AG10803 (cell line): ENCODE measurements around the gene ETAA1.

Experiments used
- DNase-seq: peaks from one replicate; pipeline ENCODE4 v3.0.0; 2010; ENCODE audit warnings: low read depth
- H3K4me3 ChIP-seq: 2 replicates; pipeline ENCODE4 v1.5.1; 2011; ENCODE audit warnings: mild to moderate bottlenecking, low read length, control low read depth
- TF ChIP-seq, protein P1 (sequence below): conservative IDR thresholded peaks from 2 replicates; pipeline ENCODE4 v1.5.1; 2011; ENCODE audit warnings: mild to moderate bottlenecking, low read length, control low read depth, inconsistent platforms

ETAA1 gene

GRCh38 chr2:67453310-67453709, 56.2 kb downstream of the ETAA1 start:
- DNase-seq, result no peak
- TF ChIP-seq, protein P1, sequence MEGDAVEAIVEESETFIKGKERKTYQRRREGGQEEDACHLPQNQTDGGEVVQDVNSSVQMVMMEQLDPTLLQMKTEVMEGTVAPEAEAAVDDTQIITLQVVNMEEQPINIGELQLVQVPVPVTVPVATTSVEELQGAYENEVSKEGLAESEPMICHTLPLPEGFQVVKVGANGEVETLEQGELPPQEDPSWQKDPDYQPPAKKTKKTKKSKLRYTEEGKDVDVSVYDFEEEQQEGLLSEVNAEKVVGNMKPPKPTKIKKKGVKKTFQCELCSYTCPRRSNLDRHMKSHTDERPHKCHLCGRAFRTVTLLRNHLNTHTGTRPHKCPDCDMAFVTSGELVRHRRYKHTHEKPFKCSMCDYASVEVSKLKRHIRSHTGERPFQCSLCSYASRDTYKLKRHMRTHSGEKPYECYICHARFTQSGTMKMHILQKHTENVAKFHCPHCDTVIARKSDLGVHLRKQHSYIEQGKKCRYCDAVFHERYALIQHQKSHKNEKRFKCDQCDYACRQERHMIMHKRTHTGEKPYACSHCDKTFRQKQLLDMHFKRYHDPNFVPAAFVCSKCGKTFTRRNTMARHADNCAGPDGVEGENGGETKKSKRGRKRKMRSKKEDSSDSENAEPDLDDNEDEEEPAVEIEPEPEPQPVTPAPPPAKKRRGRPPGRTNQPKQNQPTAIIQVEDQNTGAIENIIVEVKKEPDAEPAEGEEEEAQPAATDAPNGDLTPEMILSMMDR, result no peak
- H3K4me3 ChIP-seq, result no peak overlapping the region

DNA sequence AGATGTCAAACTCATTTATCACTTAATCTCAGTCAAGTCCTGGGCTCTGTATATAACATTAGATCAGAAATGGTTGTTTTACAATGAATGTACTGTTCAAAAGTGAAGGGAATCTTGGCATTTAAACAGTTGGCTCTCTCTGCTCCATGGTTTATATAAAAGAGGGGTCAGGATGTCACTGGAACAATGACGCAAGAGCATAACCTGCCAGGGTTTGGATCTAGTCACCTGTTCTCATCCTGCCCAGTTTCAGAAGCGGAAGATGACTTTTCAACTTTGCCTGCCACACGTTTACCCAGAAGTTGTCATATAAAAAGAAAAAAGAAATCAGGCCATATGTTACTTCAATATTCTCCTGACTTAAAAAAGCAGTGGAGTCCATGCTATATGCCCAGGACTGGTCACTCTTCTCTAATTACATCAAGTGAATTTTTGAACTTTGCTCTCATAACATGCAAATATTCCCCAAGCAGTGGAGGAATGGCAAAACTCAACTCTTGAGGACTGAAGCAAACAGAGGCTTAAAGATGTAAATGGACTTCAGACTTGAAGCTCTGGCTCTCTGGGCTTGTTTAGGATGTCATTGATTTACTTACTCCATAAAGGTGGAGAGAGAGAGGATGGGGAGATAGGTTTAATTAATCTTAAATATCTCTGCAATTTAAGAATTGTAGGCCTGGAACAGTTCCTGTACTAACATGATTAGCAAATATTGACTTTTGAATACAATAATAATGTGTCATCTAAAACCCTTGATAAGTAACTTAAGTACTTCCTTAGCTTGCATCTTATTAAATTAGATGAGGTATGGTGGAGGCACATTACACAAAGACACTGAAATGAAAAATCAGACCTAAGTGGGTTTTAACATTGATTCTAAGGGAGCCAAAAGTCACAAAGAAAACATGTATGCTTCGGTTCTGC, 58.3 kb downstream of the ETAA1 start:
- TF ChIP-seq, protein P1, result no peak
- no peak overlapping the region for H3K4me3 ChIP-seq
- no peak for DNase-seq

- no peak overlapping the region for H3K4me3 ChIP-seq
- TF ChIP-seq, protein P1, result no peak
- DNase-seq, result no peak
These were observed 59.3 kb downstream of the ETAA1 start for GRCh38 chr2:67456428-67456827.

DNA sequence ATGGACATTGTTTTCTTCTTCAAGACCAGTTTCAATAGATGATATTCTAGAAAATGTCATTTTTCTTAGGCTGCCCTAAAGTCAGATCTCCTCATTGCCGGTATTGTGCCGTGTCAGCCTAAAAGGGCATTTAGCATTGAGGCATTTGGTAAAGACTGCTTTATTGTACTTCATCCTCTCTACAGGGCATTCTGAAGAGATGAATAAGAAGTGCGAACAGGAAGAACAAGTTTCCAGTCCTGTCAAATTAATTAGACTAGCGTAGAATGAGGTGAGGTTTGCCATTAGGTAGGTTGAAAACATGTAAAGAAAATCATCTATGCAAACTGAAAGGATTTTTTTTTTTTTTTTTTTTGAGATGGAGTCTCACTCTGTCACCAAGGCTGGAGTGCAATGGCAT, 60.6 kb downstream of the ETAA1 start:
- H3K4me3 ChIP-seq, result no peak overlapping the region
- TF ChIP-seq, protein P1, result no peak
- DNase-seq, result no peak

DNA sequence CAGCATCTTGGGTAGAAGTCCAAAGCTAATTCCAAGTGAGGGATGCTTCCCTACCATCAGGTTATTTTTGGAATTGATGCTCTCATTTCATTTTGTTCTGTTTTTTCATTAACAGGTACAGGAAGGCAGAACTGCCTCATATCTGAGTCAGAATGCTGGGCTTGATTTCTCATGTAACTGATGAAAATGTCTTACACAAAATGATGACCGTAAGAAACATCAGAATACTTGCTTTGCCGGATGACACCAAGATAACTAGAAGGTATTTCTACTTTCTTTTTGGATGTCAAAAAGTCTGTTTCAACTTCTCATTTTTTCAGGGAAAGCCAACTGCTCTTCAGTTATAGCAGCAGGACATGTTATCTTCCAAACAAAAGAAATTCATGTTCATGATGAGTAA, 62.6 kb downstream of the ETAA1 start:
- no peak overlapping the region for H3K4me3 ChIP-seq
- DNase-seq, result no peak
- TF ChIP-seq, protein P1, result no peak
